SHP77 (cell line): ENCODE results near the gene ZNF22.
A peak's percentile ranks its signal among the peaks of the same experiment; 100 is the strongest.

Experiments used
- DNase-seq, 2 experiments: peaks; one replicate each; lab custom pipeline; 2025; lab: John Stamatoyannopoulos, UW

ZNF22 gene

DNA sequence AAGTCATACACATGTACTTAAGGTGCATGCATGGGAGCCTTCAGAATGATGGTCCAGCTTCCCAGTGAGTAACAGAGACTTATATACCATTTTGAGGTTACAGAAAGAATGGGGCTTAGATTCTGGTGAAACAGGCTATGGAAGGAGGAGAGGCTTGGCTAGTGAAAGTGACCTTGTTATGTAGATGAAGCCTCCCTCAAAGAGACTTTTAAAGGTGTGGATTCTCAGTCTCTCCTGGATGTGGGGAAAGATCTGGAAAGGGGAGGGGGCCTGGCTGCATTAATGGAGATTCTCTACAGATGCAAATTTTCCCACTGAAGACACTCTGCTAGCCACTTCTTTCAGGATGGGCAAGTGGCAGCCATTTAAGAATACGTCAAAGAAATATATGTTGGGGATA lies 35.6 kb upstream of the ZNF22 start:
- no peak for DNase-seq

DNA sequence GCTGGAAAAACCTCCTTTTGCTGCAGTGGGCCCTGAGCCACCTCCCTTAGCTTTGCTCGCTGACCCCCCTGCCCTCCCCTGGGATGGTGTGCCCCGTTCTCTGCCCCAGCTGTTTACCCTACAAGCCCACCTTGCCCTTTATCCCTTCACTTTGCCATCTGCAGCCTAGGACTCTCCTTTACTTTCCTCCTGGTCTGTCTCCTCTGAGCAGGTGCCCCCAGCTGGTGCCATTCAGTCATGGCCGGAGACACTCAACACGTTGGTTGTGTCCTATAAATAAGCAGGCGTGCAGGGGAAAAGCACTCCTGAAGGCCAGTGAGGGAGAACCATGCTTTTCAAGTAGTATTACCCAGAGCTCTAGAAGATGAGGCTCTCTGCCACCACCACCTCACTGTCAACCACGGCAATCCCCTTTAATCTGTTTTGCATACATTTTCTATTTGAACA lies 35.0 kb upstream of the ZNF22 start:
- DNase-seq, result peak in 1 of 2 experiments; percentile 25

DNA sequence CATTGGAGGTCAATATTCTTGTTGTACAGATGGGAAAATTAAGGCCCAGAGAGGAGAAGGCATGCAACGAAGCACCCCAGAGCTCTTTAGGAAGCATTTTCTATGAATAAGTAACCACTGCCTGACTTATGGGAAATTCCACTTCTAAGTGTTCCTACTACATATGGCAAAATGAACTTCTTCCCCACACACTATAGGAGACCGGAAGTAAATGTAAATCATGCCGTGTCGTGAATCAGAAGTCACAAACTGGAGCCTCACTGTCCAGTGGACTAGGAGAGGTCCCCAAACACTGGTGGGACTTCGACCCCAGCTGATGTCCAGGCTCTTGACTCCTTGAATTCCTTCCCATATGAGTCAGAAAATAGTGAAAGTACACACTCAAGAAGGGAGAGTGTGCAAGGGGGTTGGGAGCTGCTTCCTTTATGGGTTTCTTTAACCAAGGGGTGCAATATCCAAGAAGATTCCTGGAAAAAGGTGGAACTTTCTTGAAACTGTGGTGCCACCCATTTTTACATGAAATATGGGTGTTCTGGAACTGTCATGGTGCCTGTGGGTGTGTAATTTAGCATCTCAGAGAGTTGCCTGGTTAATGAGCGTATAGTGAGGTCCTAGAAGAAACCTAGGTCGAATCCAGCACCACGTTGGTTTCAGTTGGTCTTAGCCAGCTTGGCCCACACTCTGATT lies 34.5 kb upstream of the ZNF22 start:
- no peak for DNase-seq

DNA sequence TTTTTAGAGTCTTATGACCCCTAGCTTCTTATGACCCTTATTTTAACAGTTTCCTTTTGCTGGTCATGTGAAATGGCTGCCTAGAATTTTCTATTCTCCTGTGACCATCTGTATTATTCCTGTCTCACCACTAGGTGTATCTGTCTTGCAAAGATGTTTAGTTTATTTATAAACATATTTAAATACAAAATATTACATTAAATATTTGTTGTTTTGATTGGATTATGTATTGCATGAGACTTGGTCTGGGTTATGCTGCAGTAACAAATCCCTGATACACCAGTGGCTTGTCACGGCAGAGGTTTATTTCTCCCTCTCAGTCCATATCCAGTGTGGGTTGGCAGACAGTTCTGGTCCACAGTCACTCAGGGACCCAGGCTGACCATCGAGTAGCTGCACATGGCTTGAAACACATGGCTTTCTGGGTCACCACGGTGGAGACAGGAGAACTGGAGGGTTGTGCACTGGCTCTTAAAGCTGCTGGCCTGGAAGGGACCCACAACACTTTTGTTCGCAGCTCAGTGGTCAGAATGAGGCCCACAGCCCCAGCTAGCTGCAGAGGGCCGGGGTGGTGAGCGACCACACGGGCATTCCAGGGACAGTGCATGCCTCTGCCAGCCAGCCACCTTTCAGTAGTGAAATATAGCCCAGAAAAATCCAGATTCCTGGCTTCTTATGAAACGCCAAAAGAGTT lies 33.8 kb upstream of the ZNF22 start:
- no peak for DNase-seq

DNA sequence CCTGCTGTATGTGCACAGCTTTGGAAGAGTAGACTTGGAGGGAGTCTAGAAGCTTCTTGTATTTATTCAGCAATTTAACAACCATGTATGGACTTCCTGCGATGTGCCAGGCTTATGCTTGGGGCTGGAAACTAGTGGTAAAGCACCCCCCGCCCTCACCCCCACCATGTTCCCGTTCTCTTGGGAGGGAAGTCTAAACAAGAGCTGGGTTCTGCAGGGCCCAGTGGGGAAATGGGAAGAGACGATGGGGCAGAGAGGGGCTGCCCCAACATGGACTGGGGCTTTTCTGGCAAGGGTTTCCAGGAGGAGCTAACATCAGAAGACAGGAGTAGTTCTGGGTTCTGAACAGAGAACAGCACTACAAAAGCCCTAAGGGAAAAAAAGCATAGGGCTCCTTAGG lies 33.1 kb upstream of the ZNF22 start:
- no peak for DNase-seq

DNA sequence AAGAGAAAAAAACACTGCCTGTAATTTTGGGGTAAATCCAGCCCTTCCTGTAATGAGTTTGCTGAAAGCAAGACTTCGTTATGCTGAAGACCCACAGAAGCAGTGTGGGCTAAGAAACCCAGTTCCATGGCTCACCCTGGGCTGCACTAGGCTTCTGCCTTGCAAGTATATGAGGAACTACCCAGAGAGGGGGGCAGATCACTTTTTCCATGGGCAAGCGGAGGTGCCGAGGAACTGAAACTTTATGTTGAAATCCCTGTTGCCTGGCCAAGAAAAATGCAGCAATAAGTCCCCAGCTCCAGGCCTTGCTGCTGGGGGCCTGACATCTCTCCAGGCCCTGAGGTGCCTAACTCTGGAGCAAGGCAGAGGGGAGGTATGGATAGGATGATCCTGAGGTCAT lies 32.6 kb upstream of the ZNF22 start:
- DNase-seq, result no peak

DNA sequence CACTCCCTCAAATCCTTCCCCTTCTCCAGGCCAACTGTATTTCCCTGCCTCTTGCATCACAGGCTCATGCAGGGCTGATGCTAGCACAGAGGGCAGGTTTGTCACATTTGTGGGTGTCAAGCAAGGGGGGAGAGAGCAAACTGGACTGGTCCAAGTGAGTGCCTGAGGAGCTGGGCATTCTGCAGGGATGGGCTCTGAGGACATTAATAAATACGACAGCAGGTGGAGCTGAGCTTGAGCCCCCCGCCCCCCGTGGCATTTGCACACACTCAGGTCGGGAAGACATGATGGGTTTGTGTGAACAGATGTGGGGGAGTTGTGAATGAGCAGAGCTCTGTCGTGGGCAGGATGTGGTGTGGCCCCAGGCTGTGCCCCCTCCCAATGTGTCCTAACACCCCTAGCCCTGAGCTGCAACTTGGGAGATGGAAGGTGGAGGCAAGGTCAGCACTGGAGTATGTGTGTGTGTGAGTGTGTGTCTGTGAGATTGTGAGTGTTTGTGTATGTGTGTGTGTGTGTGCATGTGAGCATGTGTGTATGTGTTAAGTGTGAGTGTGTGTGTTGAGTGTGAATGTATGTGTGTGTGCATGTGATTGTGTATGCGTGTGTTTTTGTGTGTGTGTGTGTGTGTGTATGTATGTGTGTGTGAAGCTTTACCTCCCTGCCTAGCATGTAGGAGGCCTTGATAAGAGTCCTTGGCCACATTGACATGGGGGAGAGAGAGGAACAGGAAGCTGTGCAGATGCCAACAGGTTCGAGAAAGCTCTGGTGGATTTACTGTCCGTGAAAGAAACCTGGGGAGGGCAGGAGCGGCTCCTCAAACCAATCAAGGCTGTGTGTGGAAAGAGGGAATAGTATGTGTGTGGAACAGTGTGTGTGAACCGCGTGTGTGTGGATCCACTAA lies 32.0 kb upstream of the ZNF22 start:
- no peak for DNase-seq

DNA sequence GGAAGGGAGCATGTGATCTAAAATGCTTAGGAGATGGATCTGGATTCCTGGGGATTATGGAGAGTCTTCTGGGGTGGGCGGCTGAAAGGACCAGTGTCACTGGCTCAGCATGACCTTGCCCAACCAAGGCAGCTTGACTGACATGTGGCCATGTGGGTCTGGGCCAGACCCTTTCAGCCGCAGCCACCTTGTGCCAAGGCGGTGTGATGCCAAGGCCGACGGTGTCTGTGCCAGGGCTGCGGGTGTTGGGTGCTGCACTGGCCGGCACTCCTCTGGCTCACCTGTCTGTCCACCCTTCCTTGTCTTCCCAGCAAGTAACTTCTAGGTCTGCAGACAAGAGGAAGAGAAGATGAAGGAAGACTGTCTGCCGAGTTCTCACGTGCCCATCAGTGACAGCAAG lies 30.9 kb upstream of the ZNF22 start:
- no peak for DNase-seq

DNA sequence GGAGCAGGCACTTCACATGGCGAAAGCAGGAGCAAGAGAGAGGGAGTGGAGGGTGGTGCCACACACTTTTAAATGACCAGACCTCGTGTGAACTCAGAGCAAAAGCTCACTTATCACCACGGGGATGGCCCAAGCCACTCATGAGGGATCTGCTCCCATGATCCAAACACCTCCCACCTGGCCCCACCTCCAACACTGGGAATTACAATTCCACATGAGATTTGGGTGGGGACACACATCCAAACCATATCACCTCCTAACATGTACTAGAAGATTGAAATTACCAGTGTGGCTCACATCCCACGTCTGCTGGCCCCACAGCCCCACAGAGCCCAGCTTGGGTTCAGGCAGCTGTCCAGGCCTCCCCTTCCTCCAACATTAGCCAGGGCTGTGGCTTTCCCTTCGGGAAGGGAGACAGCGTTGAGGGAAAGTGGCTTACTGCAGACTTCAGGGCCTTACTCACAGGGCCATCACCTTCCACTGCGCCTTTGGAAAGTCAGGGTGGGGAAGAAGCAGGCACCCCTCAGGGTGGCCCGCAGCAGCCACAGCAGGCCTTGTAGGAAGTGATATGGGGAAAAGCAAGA lies 29.8 kb upstream of the ZNF22 start:
- no peak for DNase-seq

DNA sequence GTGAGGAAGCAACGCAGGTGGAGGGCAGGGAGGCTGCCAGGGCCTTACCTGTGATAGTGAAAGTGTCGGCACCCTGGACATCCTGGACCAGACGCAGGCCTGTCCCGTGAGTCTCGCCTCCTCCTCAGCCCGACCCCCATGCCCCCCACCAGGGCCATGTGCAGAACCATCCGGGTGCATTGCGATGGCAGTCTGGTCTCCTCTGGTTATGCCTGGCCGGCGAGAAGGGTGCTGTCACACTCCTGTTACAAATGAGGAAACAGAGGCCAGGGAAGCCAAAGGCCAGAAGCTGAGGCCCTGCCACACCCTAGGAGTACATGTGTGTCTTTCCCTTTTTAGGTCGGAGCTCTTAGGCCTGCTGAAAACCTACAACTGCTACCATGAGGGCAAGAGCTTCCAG lies 29.3 kb upstream of the ZNF22 start:
- DNase-seq, result no peak

DNA sequence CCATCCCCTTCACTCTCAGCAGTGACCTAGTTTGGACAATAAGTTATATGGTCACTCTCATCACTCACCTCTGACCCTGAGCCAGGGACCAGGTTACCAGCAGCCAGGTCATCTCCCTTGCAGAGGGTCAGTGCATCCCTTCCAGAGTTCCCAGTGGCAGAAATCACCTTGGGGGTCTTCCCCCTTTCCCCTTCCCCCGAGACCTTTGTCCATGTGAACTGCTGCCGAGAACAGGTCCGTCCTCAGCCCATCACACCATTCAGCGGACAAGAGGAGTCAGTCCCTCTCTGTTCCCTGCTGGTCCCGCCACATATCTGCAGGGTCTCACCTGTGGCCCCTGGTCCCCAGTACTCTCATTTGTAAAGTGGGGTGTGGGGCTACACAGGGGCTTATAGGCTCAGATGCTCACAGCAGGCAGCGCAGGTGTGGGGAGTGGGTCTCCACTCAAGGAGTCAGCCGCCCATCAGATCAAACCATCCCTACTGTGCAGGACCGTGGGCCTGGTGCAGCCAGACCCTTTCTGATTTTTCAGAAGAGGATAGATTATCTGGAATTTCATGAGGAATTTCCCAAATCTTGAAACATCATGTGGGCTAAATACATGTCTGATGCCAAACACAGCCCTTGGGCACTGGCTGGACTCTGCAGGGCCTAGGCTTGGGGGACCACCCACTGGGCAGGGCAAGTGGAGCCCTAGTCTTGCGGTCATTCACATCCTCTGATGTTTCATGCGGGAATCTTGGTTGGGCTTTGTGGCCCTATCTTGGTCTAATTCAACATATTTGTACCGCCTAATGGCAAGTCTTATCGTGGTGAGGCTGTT lies 28.6 kb upstream of the ZNF22 start:
- DNase-seq, result no peak

DNA sequence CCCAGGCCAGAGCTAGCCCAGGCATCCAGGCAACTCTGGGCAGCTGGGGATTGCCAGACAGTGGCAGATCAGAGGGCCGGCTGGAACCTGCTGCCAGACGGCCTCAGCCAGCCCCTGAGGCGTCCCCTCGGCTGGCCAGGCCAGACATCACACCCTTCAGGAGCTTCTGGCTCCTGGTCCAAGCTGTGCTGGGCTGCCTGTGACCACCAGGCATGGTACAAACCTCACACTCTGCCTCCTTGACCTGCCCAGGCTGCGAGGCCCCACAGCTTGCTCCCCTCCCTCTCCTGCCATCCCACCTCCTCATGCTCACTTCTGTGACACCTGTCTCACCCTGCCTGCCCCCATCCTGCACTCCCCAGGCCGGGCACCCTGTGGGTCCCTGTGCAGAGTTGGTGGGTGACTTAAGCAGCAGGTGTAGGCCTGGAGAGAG lies 27.8 kb upstream of the ZNF22 start:
- no peak for DNase-seq

DNA sequence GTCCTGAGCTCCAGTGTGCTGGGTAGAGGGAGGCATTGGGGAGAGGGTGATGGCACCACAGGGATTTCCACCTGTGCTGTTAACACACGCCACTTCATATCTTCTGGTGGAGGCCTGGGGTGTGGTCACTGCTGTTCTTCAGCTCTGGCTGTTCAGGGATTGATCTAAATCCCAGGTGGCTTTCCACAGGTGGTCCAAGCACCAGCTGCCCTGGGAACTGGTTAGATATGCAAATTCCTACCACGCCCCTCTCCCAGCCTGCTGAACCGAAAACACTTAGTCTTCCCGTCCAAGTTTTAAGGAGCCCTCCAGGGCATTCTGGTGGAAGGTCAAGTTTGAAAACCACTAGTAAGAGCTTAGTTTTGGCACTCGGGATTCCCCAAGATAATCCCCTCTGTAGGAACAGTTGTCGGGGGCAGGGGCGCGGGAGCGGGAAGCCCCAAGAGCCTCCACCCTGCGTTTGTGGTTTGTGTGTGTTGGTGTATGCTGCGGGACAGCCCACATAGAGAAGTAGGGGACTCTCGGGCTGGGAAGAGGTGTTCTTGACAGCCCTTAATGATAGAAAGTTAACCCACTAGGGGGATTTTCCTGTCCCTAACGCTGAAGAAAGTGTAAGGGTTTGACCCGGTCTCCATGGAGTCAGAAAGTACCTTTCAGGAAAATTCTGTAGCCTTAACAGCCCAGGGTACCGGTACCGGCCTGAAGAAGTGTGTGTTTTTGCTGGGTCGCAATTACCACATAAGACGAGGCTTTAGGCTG lies 27.2 kb upstream of the ZNF22 start:
- no peak for DNase-seq

DNA sequence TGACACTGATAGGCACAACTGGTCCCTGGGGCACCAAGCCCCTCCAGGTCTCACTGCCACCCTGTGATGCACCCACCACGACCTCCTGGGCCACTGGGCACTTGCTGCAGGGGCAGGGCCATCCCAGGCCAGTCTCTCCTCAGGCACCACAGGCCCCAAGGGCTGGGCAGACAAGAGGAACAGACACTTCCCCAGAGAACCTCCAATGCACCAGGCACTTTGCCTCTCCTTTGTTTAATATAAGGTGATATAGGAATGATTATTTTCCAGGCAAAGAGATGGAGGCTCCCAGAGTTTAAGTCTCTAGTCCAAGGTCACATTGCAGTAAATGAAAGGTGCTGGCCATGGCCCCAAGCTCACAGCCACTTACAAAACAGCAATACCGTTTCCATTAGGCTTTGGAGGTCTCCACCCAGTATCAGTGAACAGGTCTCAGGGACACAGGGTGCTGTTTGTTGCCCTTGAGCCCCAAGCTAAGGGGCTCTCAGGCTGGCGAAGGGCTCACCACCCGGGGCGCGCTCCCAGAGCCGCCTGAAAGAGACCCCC lies 26.6 kb upstream of the ZNF22 start:
- DNase-seq, result no peak

DNA sequence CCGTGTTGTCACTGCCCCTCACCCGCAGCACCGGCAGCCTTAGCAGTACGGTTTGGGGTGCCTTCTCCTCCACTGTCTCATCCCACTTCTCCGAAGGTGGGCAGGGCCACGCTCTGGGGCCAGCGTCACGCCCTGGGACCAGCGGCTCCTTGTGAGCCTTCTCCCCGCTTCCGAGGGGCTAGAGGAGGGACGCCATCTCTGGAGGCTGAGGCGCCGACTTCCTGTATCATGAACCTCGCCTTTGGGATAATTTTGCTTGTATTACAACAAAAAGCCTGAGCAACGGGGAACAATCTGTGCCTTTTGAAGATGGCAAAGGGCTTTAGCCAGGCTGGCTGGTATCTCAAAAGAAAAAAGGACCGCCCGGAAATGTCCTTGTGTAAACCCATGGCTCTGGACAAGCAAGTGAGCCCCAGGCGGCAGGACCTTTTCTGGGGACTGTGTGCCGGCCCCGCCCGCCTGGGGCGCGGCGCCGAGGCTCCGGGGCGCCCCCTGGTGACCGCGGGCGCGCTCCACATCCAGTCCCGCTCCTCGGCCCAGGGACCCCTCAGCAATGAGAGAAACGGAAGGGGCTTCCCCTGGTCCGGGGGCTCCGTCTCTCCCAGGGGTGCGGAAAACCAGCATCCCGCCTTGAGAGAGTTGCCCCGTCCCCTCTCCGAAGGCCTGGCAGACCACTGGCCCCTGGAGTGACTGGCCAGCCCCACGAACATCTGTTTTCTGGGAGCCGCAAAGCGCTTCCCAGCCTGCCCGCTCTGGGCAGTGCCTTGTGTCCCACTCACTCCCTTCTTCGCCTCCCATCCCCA lies 25.9 kb upstream of the ZNF22 start:
- peak; percentile 16 to 24 for DNase-seq

DNA sequence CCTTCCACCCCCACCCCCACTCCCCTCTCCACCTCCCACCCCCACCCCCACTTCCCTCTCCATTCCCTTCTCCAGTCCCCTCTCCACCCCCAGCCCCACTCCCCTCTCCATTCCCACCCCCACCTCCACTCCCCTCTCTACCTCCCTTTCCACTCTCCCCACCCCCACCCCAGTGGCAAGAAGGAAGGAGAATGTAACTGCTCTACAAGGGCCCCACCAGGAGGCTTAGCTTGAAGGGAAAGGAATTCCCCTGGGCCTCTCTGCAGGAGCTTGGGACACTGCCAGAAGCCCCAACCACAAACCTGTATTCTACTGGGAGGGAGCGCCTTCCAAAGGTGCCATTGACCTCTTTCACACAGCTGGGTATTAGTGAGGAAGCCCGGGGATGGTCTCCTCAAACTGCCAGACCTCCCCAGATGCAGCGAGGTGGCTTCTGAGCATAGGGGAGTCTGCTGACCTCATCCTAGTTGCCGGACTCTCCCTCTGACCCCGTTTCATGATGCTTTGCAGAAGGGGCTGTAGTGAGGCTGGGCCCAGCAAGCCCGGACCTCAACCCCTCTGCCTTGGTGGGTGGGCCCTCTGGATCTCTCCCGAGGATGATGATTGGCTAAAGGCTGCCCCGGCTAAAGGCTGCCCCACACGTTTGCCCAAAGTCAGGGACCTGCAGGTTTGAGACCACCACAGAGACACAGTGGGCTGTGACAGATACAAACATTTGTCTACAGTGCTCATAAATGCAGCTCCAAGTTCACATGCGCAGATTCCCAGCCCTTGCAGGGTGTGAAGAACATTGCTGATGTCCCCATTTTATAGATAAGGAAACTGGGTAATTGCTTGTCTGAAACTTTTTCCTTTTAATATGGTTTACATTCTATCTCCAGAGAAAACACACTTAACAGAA lies 25.0 kb upstream of the ZNF22 start:
- no peak for DNase-seq

DNA sequence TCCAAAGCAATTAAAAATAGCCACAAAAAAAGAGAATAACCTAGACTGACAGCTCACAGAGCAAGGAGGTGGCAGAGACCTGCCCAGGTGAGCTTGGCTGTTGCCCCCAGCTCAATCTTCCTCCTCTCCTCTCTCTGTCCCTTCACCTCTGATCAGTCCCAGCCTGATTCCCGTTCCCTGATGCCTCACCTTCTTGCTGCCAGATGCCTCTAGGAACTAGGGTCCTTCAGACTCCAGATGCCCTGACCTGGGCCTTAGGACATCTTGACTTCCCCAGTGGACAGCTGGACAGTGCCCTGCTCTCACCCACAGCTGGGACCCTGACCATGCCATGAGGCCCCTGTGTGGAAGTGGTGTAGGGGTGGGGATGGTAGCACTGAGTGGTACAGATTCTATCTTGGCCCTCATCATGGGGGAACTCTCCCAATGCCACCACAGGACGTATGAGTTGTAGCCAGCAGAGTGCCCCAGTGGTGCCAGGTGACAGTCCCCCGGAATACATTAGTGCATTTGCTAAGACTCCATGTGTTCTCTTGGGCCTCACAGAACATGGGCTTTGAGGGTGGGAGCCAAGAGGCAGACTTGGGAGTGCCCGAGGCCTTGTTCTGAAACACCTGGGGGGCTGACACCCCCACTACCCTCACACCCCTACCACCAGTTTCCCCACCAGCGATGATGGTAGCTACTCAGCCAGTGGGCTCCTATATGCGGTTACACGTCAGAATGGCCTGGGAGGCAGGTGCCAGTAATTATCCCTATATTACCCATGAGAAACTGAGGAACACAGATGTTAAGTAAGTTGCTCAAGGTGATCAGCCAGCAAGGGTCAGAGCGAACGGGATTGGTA lies 24.1 kb upstream of the ZNF22 start:
- DNase-seq, result no peak
